Measurements from ENCODE around the gene EFNB1.

EFNB1 gene

DNA sequence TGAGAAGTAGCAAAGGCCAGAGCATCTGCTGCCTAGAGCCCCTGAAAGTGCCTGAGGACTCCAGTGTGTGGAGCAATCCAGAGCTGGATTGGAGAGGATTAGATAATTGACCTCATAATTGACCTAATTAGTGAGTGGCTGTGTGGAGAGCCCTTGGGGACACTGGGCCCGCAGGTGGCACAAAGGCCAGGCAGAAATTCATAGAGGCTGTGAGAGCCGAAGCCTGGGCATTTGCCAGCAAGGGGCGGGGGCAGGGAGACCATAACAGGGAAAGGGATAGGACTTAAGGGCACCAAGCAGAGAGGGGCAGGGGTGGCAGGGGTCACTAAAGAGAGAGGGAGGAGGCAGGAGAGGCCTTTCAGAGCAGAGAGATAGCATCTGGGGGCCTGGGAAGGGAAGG, 45.3 kb downstream of the EFNB1 start:
- TF ChIP-seq, protein P1, sequence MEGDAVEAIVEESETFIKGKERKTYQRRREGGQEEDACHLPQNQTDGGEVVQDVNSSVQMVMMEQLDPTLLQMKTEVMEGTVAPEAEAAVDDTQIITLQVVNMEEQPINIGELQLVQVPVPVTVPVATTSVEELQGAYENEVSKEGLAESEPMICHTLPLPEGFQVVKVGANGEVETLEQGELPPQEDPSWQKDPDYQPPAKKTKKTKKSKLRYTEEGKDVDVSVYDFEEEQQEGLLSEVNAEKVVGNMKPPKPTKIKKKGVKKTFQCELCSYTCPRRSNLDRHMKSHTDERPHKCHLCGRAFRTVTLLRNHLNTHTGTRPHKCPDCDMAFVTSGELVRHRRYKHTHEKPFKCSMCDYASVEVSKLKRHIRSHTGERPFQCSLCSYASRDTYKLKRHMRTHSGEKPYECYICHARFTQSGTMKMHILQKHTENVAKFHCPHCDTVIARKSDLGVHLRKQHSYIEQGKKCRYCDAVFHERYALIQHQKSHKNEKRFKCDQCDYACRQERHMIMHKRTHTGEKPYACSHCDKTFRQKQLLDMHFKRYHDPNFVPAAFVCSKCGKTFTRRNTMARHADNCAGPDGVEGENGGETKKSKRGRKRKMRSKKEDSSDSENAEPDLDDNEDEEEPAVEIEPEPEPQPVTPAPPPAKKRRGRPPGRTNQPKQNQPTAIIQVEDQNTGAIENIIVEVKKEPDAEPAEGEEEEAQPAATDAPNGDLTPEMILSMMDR (IDR thresholded peaks at IDR 0.05; ENCODE audit: insufficient read depth, low read length, poor library complexity, severe bottlenecking), result no peak
- DNase-seq (ENCODE audit: extremely low read depth, insufficient read length), result no peak
- Histone ChIP-seq H3K36me3 (ENCODE audit: control insufficient read depth, insufficient read depth, low read length) (no peaks in the 10 kb centered on the region), H3K4me3 (replicated peaks; ENCODE audit: low read depth, low read length) (no peak overlapping the region), H3K27me3 (replicated peaks; ENCODE audit: control insufficient read depth, insufficient read depth, low read length) (no peaks in the 10 kb centered on the region; the same call in 1 of the 2 replicates)

DNA sequence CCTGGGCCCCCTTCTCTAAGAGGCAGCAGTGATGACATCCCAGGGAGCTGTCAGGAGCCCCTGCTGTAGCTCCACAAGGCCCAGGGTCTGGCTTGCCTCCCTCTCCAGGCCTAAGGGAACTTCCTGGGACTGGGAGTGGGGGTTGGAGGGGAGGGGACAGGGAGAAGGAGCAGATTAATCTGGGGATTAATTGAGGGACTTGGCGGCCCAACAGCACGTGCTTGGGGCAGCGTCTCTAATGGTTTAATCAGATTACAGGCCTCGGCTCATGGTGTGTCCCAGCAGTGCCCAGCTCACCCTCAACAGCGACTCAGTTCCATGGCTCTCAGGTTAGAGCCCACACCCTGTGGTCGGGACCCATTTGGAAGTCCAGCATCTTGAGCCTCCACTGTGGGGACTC, 47.9 kb downstream of the EFNB1 start:
- no peak for DNase-seq (ENCODE audit: extremely low read depth, insufficient read length)
- TF ChIP-seq, protein P1 (IDR thresholded peaks at IDR 0.05; ENCODE audit: insufficient read depth, low read length, poor library complexity, severe bottlenecking), result no peak
- H3K4me3 ChIP-seq (replicated peaks; ENCODE audit: low read depth, low read length), result no peak overlapping the region
- no peaks in the 10 kb centered on the region; the same call in 1 of the 2 replicates for H3K27me3 ChIP-seq (replicated peaks; ENCODE audit: control insufficient read depth, insufficient read depth, low read length)
- H3K36me3 ChIP-seq (ENCODE audit: control insufficient read depth, insufficient read depth, low read length), result no peaks in the 10 kb centered on the region

DNA sequence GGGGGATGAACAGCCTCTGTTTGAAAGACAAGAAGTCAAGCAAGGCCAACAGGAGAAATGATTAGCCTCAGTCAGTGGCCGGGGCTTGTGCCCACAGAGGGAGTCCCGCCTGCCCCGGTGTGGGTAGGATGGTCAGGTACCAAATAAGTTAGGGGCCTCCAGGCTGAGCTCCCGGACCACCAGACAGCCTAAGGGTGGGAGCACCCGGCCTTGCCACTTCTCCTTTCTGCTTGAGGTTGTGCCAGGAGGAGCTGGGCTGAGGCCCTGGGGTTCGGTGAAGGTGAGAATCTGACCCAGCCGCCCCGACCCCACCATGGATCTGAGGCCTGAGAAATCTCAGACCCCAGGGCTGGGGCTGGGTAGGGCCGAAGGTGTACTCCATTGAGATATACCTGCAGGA, 48.8 kb downstream of the EFNB1 start:
- H3K27me3 ChIP-seq (replicated peaks; ENCODE audit: control insufficient read depth, insufficient read depth, low read length), result no peaks in the 10 kb centered on the region; the same call in none of the 2 replicates
- H3K36me3 ChIP-seq (ENCODE audit: control insufficient read depth, insufficient read depth, low read length), result no peaks in the 10 kb centered on the region
- TF ChIP-seq, protein P1 (IDR thresholded peaks at IDR 0.05; ENCODE audit: insufficient read depth, low read length, poor library complexity, severe bottlenecking), result no peak
- DNase-seq (ENCODE audit: extremely low read depth, insufficient read length), result no peak
- no peak overlapping the region for H3K4me3 ChIP-seq (replicated peaks; ENCODE audit: low read depth, low read length)

GRCh38 chrX:68878977-68879645, 50.3 kb downstream of the EFNB1 start:
- DNase-seq (ENCODE audit: extremely low read depth, insufficient read length), result no peak
- no peaks in the 10 kb centered on the region; the same call in none of the 2 replicates for H3K27me3 ChIP-seq (replicated peaks; ENCODE audit: control insufficient read depth, insufficient read depth, low read length)
- H3K36me3 ChIP-seq (ENCODE audit: control insufficient read depth, insufficient read depth, low read length), result no peaks in the 10 kb centered on the region
- TF ChIP-seq, protein P1 (IDR thresholded peaks at IDR 0.05; ENCODE audit: insufficient read depth, low read length, poor library complexity, severe bottlenecking), result no peak
- no peak overlapping the region for H3K4me3 ChIP-seq (replicated peaks; ENCODE audit: low read depth, low read length)

DNA sequence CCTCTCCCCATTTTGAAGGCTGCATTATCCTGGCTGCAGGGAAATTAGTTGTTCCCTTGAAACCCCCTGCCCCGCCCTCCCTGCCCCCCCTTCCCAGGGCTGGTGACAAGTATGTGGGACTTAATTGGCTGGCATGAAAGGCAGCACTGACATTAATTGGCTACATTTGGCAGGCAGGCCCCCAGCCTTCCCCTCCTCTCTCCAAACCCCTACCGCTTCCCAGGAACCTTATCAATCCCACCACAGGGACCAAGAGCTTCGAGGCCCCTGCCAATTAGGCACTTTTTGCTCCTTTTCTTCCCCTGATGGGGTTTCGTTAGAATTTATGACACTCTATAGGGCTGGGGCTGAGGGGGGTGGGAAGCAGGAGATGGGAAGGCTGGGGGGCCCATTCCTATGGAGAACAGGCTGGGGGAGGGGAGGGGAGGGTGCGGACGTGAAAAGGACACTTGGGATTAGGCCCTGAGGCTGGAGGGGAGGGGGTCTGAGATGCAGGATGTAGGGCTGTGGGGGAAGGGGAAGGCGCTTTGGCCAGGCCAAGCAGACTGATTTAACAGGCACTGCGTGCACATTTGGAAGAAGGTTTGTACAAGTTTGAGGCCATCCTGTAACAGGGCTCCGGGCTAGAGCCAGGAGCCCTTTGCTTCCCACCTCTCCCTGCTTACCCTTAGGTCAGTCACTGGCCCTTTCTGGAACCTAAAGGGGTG, 52.2 kb downstream of the EFNB1 start:
- TF ChIP-seq, protein P1 (IDR thresholded peaks at IDR 0.05; ENCODE audit: insufficient read depth, low read length, poor library complexity, severe bottlenecking), result no peak
- H3K36me3 ChIP-seq (ENCODE audit: control insufficient read depth, insufficient read depth, low read length), result no peaks in the 10 kb centered on the region
- no peaks in the 10 kb centered on the region; the same call in 1 of the 2 replicates for H3K27me3 ChIP-seq (replicated peaks; ENCODE audit: control insufficient read depth, insufficient read depth, low read length)
- H3K4me3 ChIP-seq (replicated peaks; ENCODE audit: low read depth, low read length), result no peak overlapping the region
- no peak for DNase-seq (ENCODE audit: extremely low read depth, insufficient read length)

All from GM06990 (cell line).